Measurements from ENCODE around the gene ABTB1. TPM values are rescaled to one million over a fixed set of nuclear protein-coding genes. Genes with fewer than 3 reads are reported as not detected.
"Not testable (repeated sequence)": the region's sequence is repeated elsewhere in the genome, so short reads cannot be mapped to it uniquely, and the experiment has no call there.

ABTB1 gene
- polyA plus RNA-seq, 2 donors: 15.4 to 19.0 TPM

- Histone ChIP-seq H3K27me3 (ENCODE audit: control insufficient read depth in 1 of 2, insufficient read depth in 2 of 2, low read length in 2 of 2) (no peaks in the 10 kb centered on the region), H3K4me3 (ENCODE audit: low read depth in 1 of 2, low read length in 2 of 2) (no peak overlapping the region), H3K27ac (ENCODE audit: low read depth in 2 of 2, low read length in 1 of 2) (no peak overlapping the region), H3K9me3 (ENCODE audit: control insufficient read depth in 2 of 2, insufficient read depth in 1 of 2, low read depth in 1 of 2, low read length in 1 of 2) (no peaks in the 10 kb centered on the region), H3K36me3 (ENCODE audit: control insufficient read depth in 2 of 2, insufficient read depth in 2 of 2, low read length in 1 of 2) (no peaks in the 10 kb centered on the region), H3K4me1 (ENCODE audit: control insufficient read depth in 2 of 2, insufficient read depth in 2 of 2, low read length in 1 of 2) (peaks cover 0 to 4% of the 10 kb centered on the region in 2 donors)
Measured at GRCh38 chr3:127647845-127648204, 24.9 kb upstream of the ABTB1 start.

DNA sequence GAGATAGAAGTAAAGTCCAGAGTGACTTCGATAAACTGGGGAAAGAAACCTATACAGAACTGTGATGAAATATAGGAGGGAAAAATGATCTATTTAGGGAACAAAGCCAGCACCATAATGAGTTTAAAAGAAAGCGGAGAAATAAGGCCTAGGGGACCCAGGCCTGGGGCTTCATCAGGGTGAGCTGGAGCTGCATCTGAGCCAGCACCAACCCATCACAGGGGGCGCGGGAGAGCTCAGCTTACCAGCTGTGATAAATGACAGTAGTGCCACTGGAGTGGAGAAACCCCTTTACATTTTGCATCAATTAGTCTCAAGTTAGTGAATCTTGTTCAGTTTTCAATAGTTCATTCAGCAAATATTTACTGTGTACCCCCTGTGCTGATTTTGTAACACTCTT, 22.5 kb upstream of the ABTB1 start:
- H3K27me3 ChIP-seq (ENCODE audit: control insufficient read depth in 1 of 2, insufficient read depth in 2 of 2, low read length in 2 of 2): no peaks in the 10 kb centered on the region
- H3K27ac ChIP-seq (ENCODE audit: low read depth in 2 of 2, low read length in 1 of 2): no peak overlapping the region
- H3K36me3 ChIP-seq (ENCODE audit: control insufficient read depth in 2 of 2, insufficient read depth in 2 of 2, low read length in 1 of 2): no peaks in the 10 kb centered on the region
- WGBS, 2 donors: 95 to 98% methylated on average over 4 of the region's 4 CpGs
- H3K4me1 ChIP-seq (ENCODE audit: control insufficient read depth in 2 of 2, insufficient read depth in 2 of 2, low read length in 1 of 2): peaks cover 0 to 4% of the 10 kb centered on the region in 2 donors
- H3K4me3 ChIP-seq (ENCODE audit: low read depth in 1 of 2, low read length in 2 of 2): no peak overlapping the region
- H3K9me3 ChIP-seq (ENCODE audit: control insufficient read depth in 2 of 2, insufficient read depth in 1 of 2, low read depth in 1 of 2, low read length in 1 of 2): no peaks in the 10 kb centered on the region

DNA sequence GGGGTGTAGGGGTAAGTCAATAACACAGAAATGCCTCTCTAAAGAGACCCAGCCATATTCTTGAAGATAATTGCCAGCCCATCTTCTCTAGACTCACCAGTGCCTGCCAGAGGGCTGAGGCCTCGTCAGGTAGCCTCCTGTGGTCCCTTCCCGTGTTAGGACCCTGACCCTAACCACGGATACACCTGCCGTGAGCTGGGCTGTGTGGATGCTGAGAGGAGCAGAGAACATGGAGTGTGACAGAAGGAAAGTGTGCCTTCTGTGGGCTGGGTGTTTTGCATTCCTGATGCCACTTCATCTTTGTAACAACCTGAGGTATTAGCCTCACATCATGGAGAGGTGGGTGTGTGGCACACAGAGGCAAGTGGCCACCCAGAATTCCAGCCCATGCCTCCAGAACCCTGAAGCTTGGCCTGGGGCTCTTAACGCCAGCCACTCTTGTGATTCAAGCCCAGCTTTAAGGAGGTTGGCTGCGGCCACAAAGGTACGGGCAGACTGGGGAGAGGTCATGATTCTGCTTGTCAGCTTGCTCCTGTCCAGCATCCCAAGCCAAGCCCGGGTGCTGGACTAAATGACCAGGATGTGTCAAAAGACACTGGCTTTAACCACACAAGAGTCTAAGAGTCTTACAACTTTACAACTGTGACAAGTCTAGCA, 21.1 kb upstream of the ABTB1 start:
- Histone ChIP-seq H3K27me3 (ENCODE audit: control insufficient read depth in 1 of 2, insufficient read depth in 2 of 2, low read length in 2 of 2) (no peaks in the 10 kb centered on the region), H3K36me3 (ENCODE audit: control insufficient read depth in 2 of 2, insufficient read depth in 2 of 2, low read length in 1 of 2) (no peaks in the 10 kb centered on the region), H3K27ac (ENCODE audit: low read depth in 2 of 2, low read length in 1 of 2) (no peak overlapping the region), H3K4me3 (ENCODE audit: low read depth in 1 of 2, low read length in 2 of 2) (no peak overlapping the region), H3K9me3 (ENCODE audit: control insufficient read depth in 2 of 2, insufficient read depth in 1 of 2, low read depth in 1 of 2, low read length in 1 of 2) (no peaks in the 10 kb centered on the region), H3K4me1 (ENCODE audit: control insufficient read depth in 2 of 2, insufficient read depth in 2 of 2, low read length in 1 of 2) (peaks cover 0 to 4% of the 10 kb centered on the region in 2 donors)
- WGBS, 2 donors: 75 to 77% methylated on average over 8 of the region's 8 CpGs

- H3K36me3 ChIP-seq (ENCODE audit: control insufficient read depth in 2 of 2, insufficient read depth in 2 of 2, low read length in 1 of 2): no peaks in the 10 kb centered on the region
- 66 to 70% methylated on average over 13 of the region's 13 CpGs for WGBS, 2 donors
- H3K27ac ChIP-seq (ENCODE audit: low read depth in 2 of 2, low read length in 1 of 2): no peak overlapping the region
- no peak overlapping the region for H3K4me3 ChIP-seq (ENCODE audit: low read depth in 1 of 2, low read length in 2 of 2)
- H3K4me1 ChIP-seq (ENCODE audit: control insufficient read depth in 2 of 2, insufficient read depth in 2 of 2, low read length in 1 of 2): peaks cover 0 to 4% of the 10 kb centered on the region in 2 donors
- no peaks in the 10 kb centered on the region for H3K27me3 ChIP-seq (ENCODE audit: control insufficient read depth in 1 of 2, insufficient read depth in 2 of 2, low read length in 2 of 2)
- H3K9me3 ChIP-seq (ENCODE audit: control insufficient read depth in 2 of 2, insufficient read depth in 1 of 2, low read depth in 1 of 2, low read length in 1 of 2): no peaks in the 10 kb centered on the region
Measured at GRCh38 chr3:127652246-127652995, 20.3 kb upstream of the ABTB1 start.

GRCh38 chr3:127654374-127654773, 18.4 kb upstream of the ABTB1 start:
- Histone ChIP-seq H3K36me3 (ENCODE audit: control insufficient read depth in 2 of 2, insufficient read depth in 2 of 2, low read length in 1 of 2) (no peaks in the 10 kb centered on the region), H3K27ac (ENCODE audit: low read depth in 2 of 2, low read length in 1 of 2) (no peak overlapping the region), H3K4me3 (ENCODE audit: low read depth in 1 of 2, low read length in 2 of 2) (no peak overlapping the region), H3K4me1 (ENCODE audit: control insufficient read depth in 2 of 2, insufficient read depth in 2 of 2, low read length in 1 of 2) (peaks cover 0 to 4% of the 10 kb centered on the region in 2 donors), H3K27me3 (ENCODE audit: control insufficient read depth in 1 of 2, insufficient read depth in 2 of 2, low read length in 2 of 2) (no peaks in the 10 kb centered on the region), H3K9me3 (ENCODE audit: control insufficient read depth in 2 of 2, insufficient read depth in 1 of 2, low read depth in 1 of 2, low read length in 1 of 2) (no peaks in the 10 kb centered on the region)
- 65 to 71% methylated on average over 4 of the region's 4 CpGs for WGBS, 2 donors

DNA sequence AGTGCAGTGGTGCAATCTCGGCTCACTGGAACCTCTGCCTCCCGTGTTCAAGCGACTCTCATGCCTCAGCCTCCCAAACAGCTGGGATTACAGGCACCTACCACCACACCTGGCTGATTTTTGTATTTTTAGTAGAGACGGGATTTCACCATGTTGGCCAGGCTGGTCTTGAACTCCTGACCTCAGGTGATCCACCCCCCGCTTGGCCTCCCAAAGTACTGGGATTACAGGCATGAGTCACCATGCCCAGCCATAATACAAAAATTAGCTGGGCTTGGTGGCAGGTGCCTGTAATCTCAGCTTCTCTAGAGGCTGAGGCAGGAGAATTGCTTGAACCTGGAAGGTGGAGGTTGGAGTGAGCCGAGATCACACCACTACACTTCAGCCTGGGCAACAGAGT, 17.8 kb upstream of the ABTB1 start:
- H3K27ac ChIP-seq (ENCODE audit: low read depth in 2 of 2, low read length in 1 of 2); H3K36me3 ChIP-seq (ENCODE audit: control insufficient read depth in 2 of 2, insufficient read depth in 2 of 2, low read length in 1 of 2); H3K27me3 ChIP-seq (ENCODE audit: control insufficient read depth in 1 of 2, insufficient read depth in 2 of 2, low read length in 2 of 2); H3K9me3 ChIP-seq (ENCODE audit: control insufficient read depth in 2 of 2, insufficient read depth in 1 of 2, low read depth in 1 of 2, low read length in 1 of 2); H3K4me3 ChIP-seq (ENCODE audit: low read depth in 1 of 2, low read length in 2 of 2); H3K4me1 ChIP-seq (ENCODE audit: control insufficient read depth in 2 of 2, insufficient read depth in 2 of 2, low read length in 1 of 2): not testable (repeated sequence)
- WGBS, 2 donors: 88 to 90% methylated on average over 6 of the region's 6 CpGs

- H3K4me3 ChIP-seq (ENCODE audit: low read depth in 1 of 2, low read length in 2 of 2): no peak overlapping the region
- peaks cover 0 to 4% of the 10 kb centered on the region in 2 donors for H3K4me1 ChIP-seq (ENCODE audit: control insufficient read depth in 2 of 2, insufficient read depth in 2 of 2, low read length in 1 of 2)
- H3K36me3 ChIP-seq (ENCODE audit: control insufficient read depth in 2 of 2, insufficient read depth in 2 of 2, low read length in 1 of 2): no peaks in the 10 kb centered on the region
- H3K27me3 ChIP-seq (ENCODE audit: control insufficient read depth in 1 of 2, insufficient read depth in 2 of 2, low read length in 2 of 2): no peaks in the 10 kb centered on the region
- WGBS, 2 donors: 71% methylated on average over 3 of the region's 3 CpGs
- H3K9me3 ChIP-seq (ENCODE audit: control insufficient read depth in 2 of 2, insufficient read depth in 1 of 2, low read depth in 1 of 2, low read length in 1 of 2): no peaks in the 10 kb centered on the region
- H3K27ac ChIP-seq (ENCODE audit: low read depth in 2 of 2, low read length in 1 of 2): no peak overlapping the region
Measured at GRCh38 chr3:127655641-127656040, 17.1 kb upstream of the ABTB1 start.

DNA sequence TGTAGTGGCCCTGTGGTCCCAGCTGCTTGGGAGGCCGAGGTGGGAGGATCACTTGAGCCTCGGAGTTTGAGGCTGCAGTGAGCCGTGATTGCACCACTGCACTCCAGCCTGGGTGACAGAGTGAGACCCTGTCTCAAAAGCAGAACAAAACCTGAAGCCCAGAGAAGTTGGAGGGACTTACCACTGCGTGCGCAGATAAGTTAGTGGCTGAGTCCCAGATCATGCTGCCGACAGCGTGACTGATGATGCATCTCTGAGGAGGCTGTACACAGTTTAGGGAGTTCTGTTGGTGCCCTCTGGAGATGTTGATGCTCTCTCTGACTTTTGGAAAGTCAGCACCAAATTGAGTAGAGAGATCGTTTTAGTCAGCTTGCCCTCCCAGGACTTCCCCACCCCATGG, 15.8 kb upstream of the ABTB1 start:
- WGBS, 2 donors: 91 to 93% methylated on average over 8 of the region's 8 CpGs
- Histone ChIP-seq H3K4me3 (ENCODE audit: low read depth in 1 of 2, low read length in 2 of 2) (no peak overlapping the region), H3K9me3 (ENCODE audit: control insufficient read depth in 2 of 2, insufficient read depth in 1 of 2, low read depth in 1 of 2, low read length in 1 of 2) (no peaks in the 10 kb centered on the region), H3K4me1 (ENCODE audit: control insufficient read depth in 2 of 2, insufficient read depth in 2 of 2, low read length in 1 of 2) (peaks cover 0 to 4% of the 10 kb centered on the region in 2 donors), H3K36me3 (ENCODE audit: control insufficient read depth in 2 of 2, insufficient read depth in 2 of 2, low read length in 1 of 2) (no peaks in the 10 kb centered on the region), H3K27me3 (ENCODE audit: control insufficient read depth in 1 of 2, insufficient read depth in 2 of 2, low read length in 2 of 2) (no peaks in the 10 kb centered on the region), H3K27ac (ENCODE audit: low read depth in 2 of 2, low read length in 1 of 2) (no peak overlapping the region)

DNA sequence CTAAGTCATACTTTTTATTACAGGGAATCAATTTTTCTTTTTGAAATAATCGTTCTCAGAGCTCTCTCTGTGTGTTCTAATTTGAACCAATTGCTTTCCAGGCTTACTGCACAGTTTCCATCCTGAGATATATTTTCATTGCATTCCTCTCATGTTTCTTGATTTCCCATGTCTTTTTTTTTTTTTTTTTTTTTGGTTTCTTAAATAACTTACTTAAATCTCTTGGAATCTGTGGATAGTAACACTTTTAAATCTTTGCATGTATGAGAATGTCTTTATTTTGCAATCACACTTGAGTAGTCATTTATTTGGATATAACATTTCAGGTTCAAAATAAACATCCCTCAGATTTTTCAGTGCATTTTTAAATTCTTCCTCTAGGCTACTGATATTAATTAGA, 14.5 kb upstream of the ABTB1 start:
- Histone ChIP-seq H3K36me3 (ENCODE audit: control insufficient read depth in 2 of 2, insufficient read depth in 2 of 2, low read length in 1 of 2) (no peaks in the 10 kb centered on the region), H3K4me1 (ENCODE audit: control insufficient read depth in 2 of 2, insufficient read depth in 2 of 2, low read length in 1 of 2) (no peaks in the 10 kb centered on the region), H3K27me3 (ENCODE audit: control insufficient read depth in 1 of 2, insufficient read depth in 2 of 2, low read length in 2 of 2) (no peaks in the 10 kb centered on the region), H3K4me3 (ENCODE audit: low read depth in 1 of 2, low read length in 2 of 2) (no peak overlapping the region), H3K9me3 (ENCODE audit: control insufficient read depth in 2 of 2, insufficient read depth in 1 of 2, low read depth in 1 of 2, low read length in 1 of 2) (no peaks in the 10 kb centered on the region), H3K27ac (ENCODE audit: low read depth in 2 of 2, low read length in 1 of 2) (no peak overlapping the region)
- 61 to 65% methylated on average over 1 of the region's 1 CpG for WGBS, 2 donors
